Cardiac septum (tissue), 1 donor: ENCODE results near the gene KRTAP5-9. TPM values are rescaled to one million over a fixed set of nuclear protein-coding genes. Genes with fewer than 3 reads are reported as not detected.
"Not testable (repeated sequence)": the region's sequence is repeated elsewhere in the genome, so short reads cannot be mapped to it uniquely, and the experiment has no call there.

ENCODE experiments used
- DNase-seq: peaks from one replicate; pipeline ENCODE4 v3.0.0-alpha.2; 2020; ENCODE audit warnings: low spot score
- intact Hi-C: fragments of 100-400 bp; cut with DNase I; formaldehyde crosslinking; loops from one replicate; pipeline ENCODE4 v1.14.0; 2022
- total RNA-seq: library from RNA; stranded (reverse); fragmentation: NEBNext Ultra II Directional; extraction: Animal tissue kit (Norgen Biotek cat#: 25700); gene quantifications from one replicate; pipeline ENCODE4 v1.2.1, GENCODE V29; 2021
- donor health status: DM: no; HTN: no; CAD: no.

KRTAP5-9 gene
- total RNA-seq, 1 donor from 2014 or later, result not detected

DNA sequence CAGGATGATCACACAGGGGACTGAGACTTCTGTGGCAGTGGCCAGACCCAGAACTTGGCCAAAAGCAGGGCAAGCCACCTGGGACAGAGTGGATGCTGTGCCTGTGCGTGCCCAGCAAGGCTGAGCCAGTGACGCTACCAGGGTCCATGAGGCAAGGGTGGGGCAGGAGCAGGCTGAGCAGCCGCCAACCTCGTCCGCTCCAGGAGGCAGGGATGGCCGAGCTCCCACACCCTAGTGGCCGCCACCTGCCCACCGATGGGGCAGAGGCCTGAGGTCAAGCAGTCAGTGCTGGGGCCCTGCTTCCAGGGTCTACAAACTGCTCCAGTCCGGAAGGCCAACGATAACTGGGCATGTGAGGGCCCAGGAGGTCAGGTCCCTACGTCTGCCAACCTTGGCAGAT, 7.3 kb downstream of the KRTAP5-9 start:
- intact Hi-C loops, result no loop called here
- no peak for DNase-seq

DNA sequence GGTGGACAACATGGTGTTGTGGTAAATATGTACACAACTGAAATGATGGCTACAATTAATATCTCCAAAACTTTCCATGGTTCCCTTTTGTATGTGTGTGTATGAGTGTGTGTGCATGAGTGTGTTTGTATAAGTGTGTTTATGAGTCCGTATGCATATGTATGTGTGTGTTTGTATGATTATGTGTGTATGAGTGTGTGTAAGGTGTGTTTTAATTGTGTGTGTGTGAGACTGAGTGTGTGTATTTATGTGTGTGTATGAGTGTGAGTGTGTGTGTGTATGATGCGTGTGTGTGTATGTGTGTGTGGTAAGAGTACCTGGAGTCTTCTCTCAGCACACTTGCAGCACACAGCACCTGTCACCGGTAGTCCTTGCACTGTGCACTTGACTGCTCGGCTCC, 7.8 kb downstream of the KRTAP5-9 start:
- DNase-seq, result no peak
- intact Hi-C loops, result no loop called here

DNA sequence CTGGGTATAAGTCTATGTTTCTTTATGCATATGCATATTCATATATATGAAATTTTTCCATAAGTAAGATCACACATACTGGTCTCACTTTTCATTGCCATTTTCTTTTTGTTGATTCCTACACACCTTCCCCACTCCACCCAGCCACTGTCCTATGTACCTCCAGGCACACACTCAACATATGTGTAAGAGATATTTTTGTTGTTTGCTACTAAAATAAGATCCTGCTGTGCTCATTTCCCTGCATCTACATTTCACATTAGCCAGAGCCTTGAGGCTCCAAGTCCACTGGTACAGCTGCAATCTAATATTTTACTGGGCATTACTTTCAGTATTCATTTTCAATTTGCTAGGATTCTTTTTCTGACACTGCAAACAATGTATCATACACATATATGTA, 9.0 kb downstream of the KRTAP5-9 start:
- DNase-seq, result no peak
- intact Hi-C loops, result no loop called here

DNA sequence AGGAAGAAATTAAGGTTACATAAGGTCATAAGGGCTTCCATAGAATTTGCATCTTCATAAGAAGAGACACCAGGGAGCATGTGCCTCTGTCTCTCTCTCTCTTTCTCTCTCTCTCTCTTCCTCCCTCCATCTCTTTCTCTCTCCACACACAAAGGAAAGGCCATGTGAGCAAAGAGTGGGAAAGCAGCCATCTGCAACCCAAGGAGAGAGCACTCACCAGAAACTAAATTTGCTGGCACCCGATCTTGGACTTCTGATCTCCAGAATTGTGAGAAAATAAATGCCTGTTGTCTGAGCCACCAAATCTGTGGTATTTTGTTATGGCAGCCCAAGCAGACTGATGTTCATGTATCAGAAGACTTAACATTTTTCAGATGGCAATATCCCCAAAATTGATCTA, 10.8 kb downstream of the KRTAP5-9 start:
- no peak for DNase-seq
- intact Hi-C loops, result no loop called here

DNA sequence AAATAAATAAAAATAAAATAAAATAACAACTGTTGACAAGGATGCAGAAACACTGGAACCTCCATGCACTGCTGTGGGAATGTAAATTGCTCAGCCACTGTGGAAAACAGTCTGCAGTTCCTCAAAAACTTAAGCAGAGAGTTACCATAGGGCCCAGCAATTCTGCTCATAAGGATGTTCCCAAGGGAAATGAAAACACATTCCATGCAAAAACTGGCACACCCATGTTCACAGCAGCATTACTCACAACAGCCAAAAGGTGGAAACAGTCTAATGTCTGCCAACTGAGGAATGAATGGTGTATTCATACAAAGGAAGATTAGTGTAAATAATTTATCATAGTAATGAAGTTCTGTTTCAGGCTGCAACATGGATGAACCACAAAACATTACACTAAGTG, 13.9 kb downstream of the KRTAP5-9 start:
- DNase-seq, result no peak
- intact Hi-C loops, result no loop called here

DNA sequence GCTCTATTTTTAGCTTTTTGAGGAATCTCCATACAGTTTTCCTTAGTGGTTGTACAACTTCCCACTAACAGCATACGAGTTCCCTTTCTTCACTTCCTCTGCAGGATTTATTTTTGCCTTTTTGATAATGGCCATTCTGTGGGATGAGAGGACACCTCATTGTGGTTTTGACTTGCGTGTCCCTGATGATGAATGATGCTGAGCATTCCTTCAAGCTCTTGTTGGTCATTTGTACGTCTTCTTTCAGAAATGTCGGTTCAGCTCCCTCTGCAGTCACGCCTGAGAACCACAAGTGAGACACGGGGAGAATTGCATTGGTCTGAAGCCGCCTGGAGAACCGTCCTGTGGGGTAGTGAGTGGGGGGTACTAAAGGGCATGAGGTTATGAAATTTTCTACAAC, 15.2 kb downstream of the KRTAP5-9 start:
- no peak for DNase-seq
- intact Hi-C loops, result no loop called here

DNA sequence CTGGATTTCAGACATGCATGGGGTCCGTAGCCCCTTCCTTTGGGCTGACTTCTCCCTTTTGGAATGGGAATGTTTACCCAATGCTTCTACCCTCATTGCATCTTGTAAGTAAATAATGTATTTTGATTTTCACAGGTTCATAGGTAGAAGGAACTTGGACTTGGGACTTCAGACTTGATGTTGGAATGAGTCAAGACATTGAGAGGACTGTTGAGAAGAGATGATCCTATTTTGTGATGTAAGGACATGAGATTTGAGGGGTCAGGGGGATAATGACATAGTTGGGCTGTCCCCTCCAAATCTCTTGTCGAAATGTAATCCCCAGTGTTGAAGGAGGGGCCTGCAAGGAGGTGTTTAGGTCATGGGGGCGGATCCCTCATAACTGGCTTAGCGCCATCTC, 16.2 kb downstream of the KRTAP5-9 start:
- intact Hi-C loops, result no loop called here
- no peak for DNase-seq

DNA sequence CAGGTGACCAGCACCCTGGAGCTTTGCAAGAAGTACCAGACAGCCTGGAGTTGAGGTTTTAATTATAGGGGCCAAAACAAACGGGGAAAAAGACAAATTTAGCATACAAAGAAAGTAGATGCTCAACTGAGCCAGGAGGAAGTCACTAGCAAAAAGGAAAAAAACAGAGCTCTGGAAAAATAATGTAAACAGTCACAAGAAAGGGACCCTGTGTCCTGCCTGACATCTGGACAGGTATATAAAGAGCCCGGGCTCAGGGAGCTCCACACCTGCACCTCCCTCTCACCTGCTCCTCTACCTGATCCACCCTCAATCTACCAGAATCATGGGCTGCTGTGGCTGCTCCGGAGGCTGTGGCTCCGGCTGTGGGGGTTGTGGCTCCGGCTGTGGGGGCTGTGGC, 17.0 kb downstream of the KRTAP5-9 start, which contains the start of gene KRTAP5-10:
Gene KRTAP5-10, plus strand, starts transcription at position 301 of the 400 bp plus-strand sequence. Its CDS starts 25 bp downstream, at position 326.
- intact Hi-C loops, result no loop called here
- no peak for DNase-seq

DNA sequence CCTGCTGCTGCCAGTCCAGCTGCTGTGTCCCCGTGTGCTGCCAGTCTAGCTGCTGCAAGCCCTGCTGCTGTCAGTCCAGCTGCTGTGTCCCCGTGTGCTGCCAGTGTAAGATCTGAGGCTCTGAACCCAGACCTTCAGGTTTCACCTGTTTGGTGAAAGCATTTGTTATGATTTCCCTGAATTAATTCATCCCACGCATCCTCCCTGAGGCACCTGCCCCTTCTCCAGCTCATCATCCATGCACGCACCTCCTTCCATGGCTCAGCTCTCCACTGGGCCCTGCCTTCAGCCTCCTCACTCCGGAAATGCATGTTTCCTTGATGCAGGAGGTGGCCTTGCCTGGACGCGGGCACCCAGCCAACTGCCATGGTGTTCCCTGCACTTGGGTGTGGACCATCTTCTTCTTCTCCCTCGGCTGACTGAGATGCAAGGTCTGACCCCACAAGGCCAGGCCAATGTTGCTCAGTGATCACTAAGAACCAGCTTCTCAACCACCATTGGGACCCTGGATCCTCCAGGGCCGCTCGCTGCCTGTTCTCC, 17.9 kb downstream of the KRTAP5-9 start:
- DNase-seq, result no peak
- intact Hi-C loops, result no loop called here

DNA sequence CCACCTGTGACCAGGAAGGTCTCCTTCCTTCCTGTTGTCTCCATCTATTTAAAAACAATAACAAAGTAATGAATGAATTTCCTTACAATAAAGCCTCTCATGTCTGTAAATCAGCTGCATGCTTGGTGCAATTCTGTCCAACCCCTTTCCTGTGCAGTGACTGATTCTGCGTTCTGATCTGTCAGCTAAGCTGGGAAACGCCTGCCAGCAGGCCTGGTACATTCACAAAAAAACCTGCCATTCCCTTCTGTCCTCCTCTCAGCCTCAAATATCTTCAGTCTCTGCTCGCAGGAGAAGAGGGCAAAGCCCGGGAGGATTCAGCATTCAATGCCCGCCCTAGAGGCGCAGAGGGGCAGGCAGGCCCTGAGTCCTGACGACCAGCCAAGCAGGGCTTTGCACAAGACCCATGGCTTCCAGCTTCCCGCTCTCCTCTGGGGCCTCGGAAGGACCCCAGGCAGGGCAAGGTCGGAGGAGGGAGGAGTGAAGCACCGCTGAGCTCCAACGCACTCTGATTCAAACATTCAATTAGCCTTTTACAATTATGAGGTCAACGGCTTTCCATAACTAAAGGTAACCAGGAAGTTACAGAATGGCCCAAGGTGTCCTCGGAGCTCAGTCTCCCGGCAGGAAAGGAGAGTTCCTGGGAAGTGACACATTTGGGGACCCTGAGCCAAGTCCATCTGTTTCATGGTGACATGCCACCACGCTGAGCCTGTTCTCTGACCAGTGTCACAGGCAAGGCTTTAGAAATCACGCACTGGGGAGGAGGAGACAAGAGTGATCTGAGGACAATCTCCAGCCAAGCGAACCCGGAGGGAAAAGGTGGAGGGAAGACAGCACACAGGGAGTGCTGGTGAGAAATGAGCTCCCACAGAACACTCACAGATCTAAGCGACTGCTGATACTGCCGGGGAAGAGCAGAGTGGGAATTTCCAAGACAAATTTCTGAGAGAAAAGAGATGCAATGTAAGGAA, 18.7 kb downstream of the KRTAP5-9 start:
- intact Hi-C loops, result not testable (repeated sequence)

DNA sequence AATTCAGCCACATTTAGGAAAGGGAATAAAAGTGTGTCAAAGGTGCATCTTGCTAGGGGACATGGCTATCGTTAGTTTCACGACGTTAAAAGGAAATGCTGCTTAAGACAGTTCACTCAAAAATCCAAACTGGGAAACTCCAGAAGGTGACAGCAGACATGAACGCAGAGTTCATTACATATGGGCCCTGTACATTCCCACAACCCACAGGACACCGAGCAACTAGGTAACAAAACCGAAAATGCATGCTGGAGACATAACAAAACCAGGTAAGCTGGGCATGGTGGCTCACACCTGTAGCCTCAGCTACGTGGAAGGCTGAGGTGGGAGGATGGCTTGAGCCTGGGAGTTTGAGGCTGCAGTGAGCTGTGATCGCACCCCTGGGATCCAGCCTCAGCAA, 19.4 kb downstream of the KRTAP5-9 start:
- intact Hi-C loops, DNase-seq: not testable (repeated sequence)

More for the DNA sequence above, 18.7 kb downstream of the KRTAP5-9 start:
- DNase-seq, result not testable (repeated sequence)

DNA sequence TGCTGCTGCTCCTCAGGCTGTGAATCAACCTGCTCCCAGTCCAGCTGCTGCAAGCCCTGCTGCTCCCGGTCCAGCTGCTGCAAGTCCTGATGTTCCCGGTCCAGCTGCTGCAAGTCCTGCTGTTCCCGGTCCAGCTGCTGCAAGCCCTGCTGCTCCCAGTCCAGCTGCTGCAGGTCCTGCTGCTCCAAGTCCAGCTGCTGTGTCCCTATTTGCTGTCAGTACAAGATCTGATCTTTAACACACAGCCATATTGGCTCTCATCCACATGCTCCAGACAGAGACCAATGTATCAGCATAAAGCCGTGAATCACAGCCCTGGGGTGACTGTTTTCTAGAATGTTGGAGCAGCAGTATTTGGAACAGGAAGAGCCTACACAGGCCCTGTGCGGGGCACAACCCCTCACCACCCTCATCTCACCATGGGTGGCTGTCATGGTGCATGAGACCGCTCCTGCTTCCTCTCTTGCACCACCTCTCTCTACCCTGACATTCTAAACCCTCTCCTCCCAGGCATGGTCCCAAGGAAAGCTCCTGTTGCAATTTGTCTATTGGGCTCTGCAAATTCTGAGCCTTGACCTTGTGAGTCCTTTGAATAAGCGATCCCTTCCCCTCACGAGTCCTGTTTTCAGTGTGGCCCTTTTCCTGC, 20.6 kb downstream of the KRTAP5-9 start:
- no peak for DNase-seq
- intact Hi-C loops, result no loop called here

DNA sequence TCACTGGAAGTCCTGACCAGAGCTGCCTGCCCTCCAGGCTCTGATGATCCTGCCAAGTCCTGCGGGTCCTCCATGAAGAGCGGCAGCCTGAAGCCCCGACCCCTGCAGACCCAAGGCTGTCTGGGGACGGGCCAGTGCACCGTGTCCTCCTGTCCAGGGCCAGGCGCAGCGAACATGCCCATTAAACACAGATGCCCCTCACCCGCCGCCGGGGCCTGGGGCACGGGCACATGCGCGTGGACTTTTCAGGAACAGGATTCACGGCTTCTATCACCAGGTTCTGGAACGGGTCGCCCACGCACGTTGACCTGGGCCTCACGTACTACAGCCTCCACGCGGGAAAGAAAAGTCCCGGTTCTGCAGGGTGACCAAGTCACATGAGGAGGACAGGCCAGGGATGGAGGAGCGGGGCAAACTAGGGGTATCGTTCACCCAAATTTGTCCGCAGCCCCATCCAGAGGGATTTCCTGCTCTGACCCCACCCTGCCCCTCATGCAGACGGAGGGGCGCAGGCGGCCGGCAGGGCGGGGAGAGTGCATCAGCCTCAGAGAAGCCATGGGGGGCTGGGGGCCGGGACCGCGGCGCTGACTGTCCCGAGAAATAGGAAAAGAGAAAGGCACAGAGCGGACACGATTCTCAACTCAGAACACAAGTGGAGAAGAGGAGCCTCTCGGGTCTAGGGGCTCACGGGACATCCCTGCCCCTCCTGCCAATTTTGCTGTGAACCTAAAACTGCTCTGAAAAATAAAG, 23.1 kb downstream of the KRTAP5-9 start:
- DNase-seq, intact Hi-C loops: not testable (repeated sequence)

DNA sequence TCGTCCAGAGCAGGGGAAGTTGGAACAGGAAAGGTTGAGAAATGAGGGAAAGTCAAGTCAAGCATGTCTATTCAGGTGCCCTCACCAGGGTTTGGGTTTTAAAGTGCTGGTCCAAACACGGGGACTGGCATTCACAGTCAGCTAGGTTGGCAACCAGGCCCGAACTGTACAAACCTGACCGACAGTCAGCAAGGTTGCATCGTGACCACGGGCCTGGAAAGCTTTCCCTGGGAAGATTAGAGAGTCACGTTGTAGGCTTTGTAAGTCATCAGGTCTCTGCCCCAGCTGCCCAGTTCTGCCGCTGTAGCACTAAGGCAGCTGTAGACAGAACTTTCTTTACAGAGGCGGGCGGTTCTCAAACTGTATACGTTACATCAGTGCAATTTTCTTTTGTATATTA, 24.6 kb downstream of the KRTAP5-9 start:
- intact Hi-C loops, result no loop called here
- DNase-seq, result no peak

DNA sequence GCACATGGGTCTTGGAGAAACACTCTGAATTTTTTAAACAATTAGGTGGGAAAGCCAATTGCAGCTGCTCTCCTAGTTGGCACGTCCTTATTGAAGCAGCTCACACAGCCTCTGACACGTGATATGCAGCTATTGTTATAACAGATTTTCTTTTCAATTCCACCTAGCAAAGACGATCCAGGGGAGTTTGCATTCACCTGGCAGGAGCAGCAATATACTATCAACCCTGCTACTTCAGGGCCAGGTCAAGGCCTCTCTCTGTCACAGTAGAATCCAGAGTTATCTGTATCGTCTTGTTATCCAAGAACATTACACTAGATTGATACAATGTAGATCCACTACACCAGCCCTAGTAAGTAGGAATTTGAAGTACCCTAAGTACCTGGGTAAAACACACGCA, 26.2 kb downstream of the KRTAP5-9 start:
- intact Hi-C loops, result no loop called here
- no peak for DNase-seq

DNA sequence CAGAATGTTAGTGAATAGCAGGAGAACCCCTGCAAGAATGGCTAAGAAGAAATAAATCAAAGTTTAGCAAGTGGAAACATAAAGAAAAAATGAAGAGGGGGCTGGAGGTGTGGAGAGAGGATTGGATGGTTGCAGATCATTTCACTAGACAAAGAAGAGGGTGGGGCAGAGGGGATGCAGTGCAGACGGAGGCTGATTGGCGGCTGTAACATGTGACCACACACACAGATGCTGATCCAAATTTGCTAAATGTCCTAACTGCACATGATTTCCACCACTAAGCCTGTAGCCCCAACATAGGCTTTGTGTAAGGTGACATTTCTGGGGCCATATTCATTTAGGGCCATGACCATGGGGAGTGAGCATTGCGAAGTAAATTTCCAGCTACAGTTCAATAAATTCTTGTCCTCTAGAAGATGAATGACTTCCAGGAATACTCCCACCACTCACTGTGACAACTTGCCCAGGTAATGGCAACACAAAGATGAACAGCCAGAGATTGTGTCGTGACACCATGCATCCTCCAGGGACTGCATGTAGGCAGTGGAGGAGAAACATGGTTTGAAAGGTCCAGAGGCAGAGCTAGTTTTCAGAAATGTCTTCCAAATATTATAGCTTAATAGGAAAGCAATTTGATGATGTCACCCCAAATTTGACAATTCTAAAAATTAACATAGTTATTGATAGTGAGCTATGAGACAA, 27.7 kb downstream of the KRTAP5-9 start:
- DNase-seq, result no peak
- intact Hi-C loops, result no loop called here

DNA sequence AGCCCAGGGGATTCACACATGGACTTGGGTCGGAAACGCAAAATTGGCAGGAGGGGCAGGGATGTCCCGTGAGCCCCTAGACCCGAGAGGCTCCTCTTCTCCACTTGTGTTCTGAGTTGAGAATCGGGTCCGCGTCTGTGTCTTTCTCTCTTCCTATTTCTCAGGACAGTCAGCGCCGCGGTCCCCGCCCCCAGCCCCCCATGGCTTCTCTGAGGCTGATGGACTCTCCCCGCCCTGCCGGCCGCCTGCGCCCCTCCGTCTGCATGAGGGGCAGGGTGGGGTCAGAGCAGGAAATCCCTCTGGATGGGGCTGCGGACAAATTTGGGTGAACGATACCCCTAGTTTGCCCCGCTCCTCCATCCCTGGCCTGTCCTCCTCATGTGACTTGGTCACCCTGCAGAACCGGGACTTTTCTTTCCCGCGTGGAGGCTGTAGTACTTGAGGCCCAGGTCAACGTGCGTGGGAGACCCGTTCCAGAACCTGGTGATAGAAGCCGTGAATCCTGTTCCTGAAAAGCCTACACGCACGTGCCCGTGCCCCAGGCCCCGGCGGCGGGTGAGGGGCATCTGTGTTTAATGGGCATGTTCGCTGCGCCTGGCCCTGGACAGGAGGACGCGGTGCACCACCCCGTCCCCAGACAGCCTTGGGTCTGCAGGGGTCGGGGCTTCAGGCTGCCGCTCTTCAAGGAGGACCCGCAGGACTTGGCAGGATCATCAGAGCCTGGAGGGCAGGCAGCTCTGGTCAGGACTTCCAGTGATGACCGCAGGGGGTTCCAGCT, 28.7 kb downstream of the KRTAP5-9 start:
- intact Hi-C loops, DNase-seq: not testable (repeated sequence)

DNA sequence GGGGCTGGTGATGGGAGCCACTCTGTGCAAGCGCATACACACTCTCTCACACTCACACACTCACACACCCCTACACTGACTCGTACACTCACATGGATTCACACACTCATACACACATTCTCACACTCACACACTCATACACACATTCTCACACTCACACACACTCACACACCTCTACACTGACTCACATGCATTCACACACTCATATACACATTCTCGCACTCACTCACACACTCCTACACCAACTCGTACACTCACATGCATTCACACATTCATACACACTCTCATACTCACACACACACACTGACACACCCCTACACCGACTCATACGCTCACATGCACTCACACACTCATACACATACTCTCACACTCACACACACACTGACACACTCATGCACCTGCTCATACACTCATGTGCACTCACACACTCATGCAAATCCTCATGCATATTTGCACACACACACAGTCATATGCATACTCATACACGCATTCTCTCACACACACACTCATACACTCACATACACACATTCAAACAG, 29.3 kb downstream of the KRTAP5-9 start:
- intact Hi-C loops, result no loop called here
- no peak for DNase-seq
